Stimulated activated CD8-positive, alpha-beta memory T cell treated with anti-CD3 and anti-CD28 coated beads, Interleukin-7, amount 100 ng/mL, for 1 hour (primary cell): ENCODE results near the gene UMAD1.

Source experiments
- DNase-seq, 2 donors: peaks; one replicate each; pipeline ENCODE4 v3.0.0-alpha.2; 2020; ENCODE audit warnings: low read depth in 2 of 2

The UMAD1 gene

DNA sequence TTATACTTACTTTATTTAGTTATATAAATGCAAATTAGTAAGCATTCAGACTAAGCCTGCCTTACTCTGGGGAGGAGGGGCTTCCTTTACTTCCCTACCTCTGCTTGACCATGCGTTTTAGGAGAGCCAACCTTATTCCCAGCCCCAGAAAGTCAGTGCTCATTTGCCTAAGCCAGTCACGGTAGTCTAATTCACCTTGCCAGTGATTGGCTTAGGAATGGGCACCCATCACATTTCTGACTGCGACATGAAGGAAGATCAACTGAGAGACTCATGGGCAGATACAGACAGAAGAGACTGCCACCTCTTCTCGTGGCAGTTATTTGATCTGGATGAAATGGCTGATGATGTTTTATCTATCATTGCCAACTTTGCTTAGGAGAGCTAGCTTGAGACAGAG lies 48.4 kb downstream of the UMAD1 start:
- DNase-seq = no peak

- no peak for DNase-seq
Observed at GRCh38 chr7:7693881-7694280, 53.3 kb downstream of the UMAD1 start.

GRCh38 chr7:7694542-7694941 lies 54.0 kb downstream of the UMAD1 start:
- no peak for DNase-seq

DNA sequence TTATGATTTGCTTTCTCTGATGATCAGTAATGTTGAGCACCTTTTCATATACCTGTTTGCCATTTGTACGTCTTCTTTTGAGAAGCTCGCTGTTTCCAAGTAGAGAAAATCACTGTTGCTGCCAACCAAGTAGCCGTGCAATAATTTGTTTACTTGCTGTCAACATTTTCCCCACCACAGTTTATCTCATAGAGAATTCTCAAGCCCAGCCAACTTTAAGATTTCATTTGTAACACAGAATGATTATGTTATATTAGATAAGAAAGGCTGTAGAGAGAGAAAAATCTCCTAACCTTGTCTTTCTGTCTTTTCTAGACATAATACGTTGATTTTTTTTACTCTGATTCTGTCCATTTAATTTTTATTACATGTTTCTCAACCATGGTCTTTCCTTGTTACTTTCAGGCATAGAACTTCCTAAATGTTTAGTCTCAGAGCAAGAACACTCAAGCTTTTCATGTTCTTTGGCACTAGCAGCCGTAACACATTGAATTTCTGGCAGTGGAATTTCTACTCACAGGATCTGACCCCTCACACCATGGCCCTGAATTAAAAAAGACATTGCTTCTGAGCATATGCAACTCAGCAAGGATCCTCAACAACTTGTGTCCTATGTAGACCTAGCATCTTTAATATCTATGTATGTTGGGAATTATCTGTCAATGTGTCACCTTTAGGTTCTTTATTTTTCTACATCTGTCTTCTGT lies 54.7 kb downstream of the UMAD1 start:
- DNase-seq = no peak

- DNase-seq = no peak
Observed at GRCh38 chr7:7696458-7697119, 56.0 kb downstream of the UMAD1 start.

GRCh38 chr7:7698930-7699329 lies 58.4 kb downstream of the UMAD1 start:
- no peak for DNase-seq

DNA sequence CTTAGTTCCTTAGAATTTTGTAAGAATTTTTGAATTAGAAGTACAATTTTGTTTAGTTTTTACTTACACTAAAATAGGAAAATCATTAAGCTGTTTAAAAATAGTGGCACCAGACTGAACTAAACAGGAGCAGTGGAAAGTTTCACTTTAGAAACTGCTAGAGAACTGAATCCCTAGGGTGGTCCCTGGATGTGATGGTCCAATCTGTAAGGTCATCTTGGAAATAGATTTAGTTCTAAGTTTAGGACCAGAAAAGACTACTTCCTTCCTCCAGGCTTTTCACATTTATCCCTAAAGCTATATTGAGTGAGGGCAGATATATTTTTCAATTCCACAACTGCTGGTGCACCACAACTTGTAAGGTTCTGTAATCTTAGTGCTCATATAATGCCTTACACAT lies 58.8 kb downstream of the UMAD1 start:
- no peak for DNase-seq

DNA sequence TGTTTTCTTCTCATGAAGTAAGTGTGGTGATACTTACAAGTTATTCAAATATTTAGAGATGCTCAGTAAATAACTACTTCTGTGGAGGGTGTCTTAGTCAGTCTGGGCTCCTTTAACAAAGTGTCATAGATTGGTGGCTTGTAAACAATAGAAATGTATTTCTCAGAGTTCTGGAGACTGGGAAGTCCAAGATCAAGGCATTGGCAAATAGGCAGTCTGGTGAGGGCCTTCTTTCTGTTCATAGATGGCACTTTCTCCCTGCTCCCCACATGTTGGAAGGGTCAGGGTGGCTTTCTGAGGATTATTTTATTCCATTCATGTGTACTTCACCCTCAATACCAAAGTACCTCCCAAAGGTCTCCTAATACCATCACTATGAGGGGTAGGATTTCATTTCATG lies 59.4 kb downstream of the UMAD1 start:
- DNase-seq = no peak

DNA sequence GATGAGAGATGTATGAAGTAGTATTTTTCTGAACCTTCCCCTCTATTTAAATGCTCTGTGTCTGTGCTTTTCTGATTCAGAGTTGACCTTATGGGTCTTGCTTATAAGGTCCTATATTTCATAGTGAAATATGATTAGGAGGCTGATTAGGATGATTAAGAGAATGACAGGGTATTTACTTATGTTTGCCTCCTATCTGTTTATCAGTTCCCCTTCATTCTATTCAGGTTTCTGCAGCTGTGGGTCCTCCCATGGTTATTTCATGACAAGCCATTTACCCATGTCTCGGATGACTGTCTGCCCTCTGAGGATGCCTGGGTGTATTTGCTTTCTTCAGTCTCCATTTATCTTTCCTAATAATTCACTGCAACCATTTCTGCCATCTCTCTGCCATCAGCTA lies 61.0 kb downstream of the UMAD1 start:
- DNase-seq = no peak

- no peak for DNase-seq
Observed at GRCh38 chr7:7702826-7703225, 62.3 kb downstream of the UMAD1 start.

DNA sequence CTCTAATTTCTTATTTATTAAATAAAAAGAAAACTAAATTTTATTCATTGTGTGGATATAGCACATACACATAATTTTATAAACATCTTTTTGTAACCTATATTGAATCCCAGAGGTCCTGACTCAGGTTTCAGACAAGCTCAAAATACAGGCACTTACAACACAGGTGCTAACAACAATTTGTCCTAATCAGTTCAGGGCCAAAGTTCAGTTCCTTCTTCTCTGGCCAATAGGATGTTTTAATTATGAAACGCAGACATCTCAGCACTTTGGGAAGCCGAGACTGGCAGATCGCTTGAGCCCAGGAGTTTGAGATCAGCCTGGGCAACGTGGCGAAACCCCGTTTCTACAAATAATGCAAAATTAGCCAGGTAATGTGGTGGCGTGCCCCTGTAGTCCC lies 62.9 kb downstream of the UMAD1 start:
- no peak for DNase-seq

GRCh38 chr7:7704867-7705266 lies 64.3 kb downstream of the UMAD1 start:
- DNase-seq = no peak

DNA sequence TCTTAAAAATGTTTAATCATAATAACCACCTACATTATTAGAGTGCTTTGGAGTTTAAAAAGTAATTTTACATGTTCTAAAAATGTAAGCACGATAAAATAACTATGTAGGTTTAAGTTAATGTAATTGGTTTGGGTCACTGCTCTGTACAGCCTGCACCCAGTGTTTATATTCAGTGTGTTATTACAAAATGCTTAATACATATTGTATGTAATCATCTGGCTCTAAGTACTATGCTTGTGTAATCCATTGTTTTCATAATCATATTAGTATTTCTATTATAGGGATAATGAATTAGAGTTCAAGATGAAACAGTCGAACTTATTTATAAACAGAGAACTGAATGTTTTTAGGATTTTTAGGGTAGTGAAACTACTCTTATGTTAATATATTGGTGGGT lies 64.8 kb downstream of the UMAD1 start:
- no peak for DNase-seq

- no peak for DNase-seq
Observed at GRCh38 chr7:7706101-7706511, 65.6 kb downstream of the UMAD1 start.

DNA sequence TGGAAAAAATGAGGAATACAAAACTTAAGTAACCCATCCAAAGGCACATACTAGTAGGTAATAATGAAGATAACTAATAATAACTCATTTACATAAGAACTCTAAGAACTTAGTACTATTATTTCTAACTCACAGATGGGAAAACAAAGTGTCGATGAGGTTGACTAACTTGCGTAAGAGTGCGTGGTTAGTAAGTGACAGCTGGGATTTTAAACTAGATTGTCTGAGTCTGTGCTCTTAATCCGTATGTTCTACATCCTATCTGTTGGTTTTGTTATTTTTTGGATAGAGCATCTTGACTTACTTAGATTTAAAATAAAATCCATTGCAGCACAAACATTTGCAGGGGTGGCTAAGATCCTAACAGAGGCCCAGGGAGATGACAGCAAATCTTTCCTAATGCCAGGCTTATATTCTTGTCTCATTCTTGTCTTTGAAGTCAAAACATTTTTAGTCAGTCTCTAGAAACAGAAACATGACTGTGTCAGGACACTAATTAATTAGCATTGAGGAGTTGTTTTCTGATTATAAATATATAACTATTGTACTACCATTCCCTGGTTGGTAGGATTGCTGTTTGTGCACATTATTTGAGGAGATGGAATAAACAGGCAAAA lies 66.1 kb downstream of the UMAD1 start:
- DNase-seq = no peak

DNA sequence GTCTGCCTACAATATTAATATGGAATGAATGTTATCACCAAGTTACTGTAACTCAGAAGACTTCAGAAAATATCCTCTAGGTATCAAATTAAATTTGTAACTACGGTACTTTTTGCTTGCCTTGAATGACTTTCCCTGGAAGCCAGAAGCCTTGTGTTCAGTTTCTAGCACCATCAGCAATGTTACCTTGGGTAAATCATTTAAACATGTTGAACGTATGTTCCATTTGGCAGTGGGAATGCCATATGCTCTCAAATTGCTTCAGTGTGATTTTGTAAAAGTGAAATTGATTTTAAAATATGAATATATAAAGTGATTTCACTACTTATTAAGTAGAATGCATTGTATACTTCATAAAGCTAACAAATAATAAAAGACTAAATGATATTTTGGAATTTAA lies 66.7 kb downstream of the UMAD1 start:
- no peak for DNase-seq

DNA sequence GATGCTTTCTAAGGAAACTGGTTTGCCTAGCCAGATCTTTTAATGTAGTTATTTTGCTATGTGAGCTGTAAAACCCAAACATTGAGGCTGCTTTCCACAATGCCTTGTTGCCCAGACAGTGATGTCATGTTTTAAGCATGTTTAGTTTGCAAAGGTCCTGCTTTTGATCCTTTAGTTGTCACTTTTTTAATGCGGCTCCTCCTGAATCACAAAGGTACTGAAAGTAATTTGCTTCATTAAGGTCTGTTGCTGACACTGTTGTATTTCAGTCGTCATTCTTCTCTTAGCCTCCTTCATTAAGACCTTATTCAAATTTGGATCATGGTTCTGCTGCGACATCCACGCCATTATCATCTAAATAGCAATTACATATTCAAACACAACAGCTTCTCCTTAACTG lies 67.3 kb downstream of the UMAD1 start:
- no peak for DNase-seq

DNA sequence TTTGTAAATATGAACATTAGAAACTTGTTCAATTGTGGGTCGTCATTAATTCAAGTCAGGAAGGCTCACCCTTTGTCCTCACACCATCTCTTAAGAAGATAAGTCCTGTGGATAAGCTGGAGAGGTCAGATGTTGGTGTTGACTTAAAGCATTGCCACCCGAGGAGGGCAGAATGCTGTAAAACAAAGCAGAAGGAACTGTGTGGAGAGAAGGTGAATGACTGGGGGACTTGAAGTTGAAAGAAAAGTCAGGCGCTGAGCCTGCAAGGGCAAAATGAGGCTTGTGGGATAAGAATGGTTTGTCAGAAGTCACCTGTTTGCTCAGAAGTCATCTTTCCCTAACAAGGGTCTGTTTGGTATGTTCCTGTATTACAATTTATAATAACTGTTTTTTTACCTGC lies 68.7 kb downstream of the UMAD1 start:
- no peak for DNase-seq

DNA sequence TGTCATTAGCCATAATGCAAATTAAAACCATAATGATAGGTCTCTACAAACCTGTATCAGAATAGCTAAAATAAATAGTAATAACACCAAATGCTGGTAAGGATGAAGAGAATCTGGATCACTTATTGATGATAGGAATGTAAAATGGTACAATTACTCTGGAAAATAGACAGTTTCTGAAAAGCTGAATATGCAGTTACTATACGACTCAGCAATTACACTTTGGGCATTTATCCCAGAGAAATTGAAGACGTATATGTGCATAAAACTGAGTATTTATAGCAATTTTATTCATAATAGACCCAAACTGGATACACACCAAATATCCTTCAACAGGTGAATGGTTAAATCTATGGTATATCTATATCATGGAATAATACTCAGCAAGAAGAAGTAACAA lies 69.9 kb downstream of the UMAD1 start:
- DNase-seq = no peak

DNA sequence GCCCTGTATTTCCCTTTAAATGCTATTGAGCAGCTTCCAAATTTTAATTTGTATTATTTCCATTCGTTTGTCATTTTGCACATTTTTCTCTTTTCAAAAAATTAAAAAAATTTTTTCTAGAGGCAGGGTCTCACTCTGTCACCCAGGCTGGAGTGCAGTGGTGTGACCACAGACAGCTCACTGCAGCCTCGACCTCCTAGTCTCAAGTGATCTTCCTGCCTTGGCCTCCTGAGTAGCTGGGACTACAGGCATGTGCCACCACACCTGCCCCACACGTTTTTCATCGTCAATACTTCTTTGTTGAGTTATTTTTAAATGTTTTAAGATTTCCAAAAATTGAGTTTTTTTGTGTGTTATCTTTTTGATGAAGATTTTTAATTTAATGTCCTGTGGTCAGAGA lies 73.2 kb downstream of the UMAD1 start:
- DNase-seq = no peak

DNA sequence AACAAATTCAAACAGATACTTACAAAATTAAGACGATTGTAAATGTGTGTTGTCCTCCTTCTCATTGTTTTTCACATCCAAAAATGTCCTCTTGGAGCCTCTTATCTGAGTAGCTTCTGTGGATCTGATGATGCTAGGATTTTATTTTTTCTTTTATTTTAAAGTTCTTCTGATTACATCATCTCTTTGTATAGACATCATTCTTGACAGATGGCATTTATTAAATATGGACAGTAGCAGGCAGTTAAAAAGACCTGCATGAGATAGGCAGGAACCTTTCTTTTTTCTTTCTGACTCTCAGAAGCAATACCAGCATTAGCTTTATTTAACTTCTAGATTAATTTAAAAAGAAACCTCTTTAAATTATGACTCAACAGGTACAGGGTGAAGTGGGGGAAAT lies 77.9 kb downstream of the UMAD1 start, which contains the start of gene RPA3:
Gene RPA3, minus strand, starts transcription at position 116 of the 400 bp plus-strand sequence. CDS start 78,189 bp downstream, outside the sequence.
- no peak for DNase-seq

- no peak for DNase-seq
Observed at GRCh38 chr7:7719236-7719635, 78.7 kb downstream of the UMAD1 start.

- DNase-seq = no peak
Observed at GRCh38 chr7:7720193-7720592, 79.6 kb downstream of the UMAD1 start.
